ENCODE data around the gene RAB28. TPM values are rescaled to one million over a fixed set of nuclear protein-coding genes. Genes with fewer than 3 reads are reported as not detected.

Gene RAB28
- total and polyA plus RNA-seq, 2 experiments from 2014 or later = 15.3 to 23.9 TPM

GRCh38 chr4:13329963-13330362 is 154.2 kb downstream of the RAB28 start:
- Histone ChIP-seq H3K79me2 (replicated peaks; ENCODE audit: insufficient read depth) (no peaks in the 10 kb centered on the region), H3K9me2 (ENCODE audit: insufficient read depth) (peaks cover 16% of the 10 kb centered on the region), H3K4me2 (no peak overlapping the region), H3K4me1 (ENCODE audit: insufficient read depth) (no peaks in the 10 kb centered on the region), H2AFZ (no peak overlapping the region), H3K27ac (ENCODE audit: low read depth) (no peak overlapping the region), H3K4me3 (no peak overlapping the region), H3K27me3 (ENCODE audit: insufficient read depth) (no peaks in the 10 kb centered on the region), H3K36me3 (ENCODE audit: insufficient read depth) (no peaks in the 10 kb centered on the region), H3F3A (replicated peaks; ENCODE audit: low read depth) (no peaks in the 10 kb centered on the region), H4K20me1 (replicated peaks; ENCODE audit: insufficient read depth) (no peaks in the 10 kb centered on the region)
- H3K4me1 Mint-ChIP-seq = peaks cover 11% of the 10 kb centered on the region; the same call in 2 of the 3 replicates
- ATAC-seq (no peak), DNase-seq (ENCODE audit: low spot score) (no peak)
- no peaks in the 10 kb centered on the region for H3K36me3 Mint-ChIP-seq (ENCODE audit: low read depth)
- no peak overlapping the region for H3K27ac Mint-ChIP-seq
- TF ChIP-seq JUNB (IDR thresholded peaks at IDR 0.05; ENCODE audit: unreplicated experiment) (no peak), ETS1 (IDR thresholded peaks at IDR 0.05) (no peak), ZNF114 (CRISPR knock-in tag; IDR thresholded peaks at IDR 0.05) (no peak), POLR2AphosphoS5 (IDR thresholded peaks at IDR 0.05; ENCODE audit: low read depth) (no peak), EZH2 (IDR thresholded peaks at IDR 0.05; ENCODE audit: low read depth, unreplicated experiment) (no peak), ZNF331 (CRISPR knock-in tag; IDR thresholded peaks at IDR 0.05; ENCODE audit: low read depth) (no peak), REST (IDR thresholded peaks at IDR 0.05; ENCODE audit: unreplicated experiment) (no peak), STAT1 (IDR thresholded peaks at IDR 0.05; ENCODE audit: unreplicated experiment) (no peak), EZH2phosphoT487 (IDR thresholded peaks at IDR 0.05; ENCODE audit: unreplicated experiment) (no peak), CTCF (conservative IDR thresholded peaks at IDR 0.05; ENCODE audit: low read depth in 2 of 2) (no peak), NANOG (IDR thresholded peaks at IDR 0.05; ENCODE audit: borderline replicate concordance) (no peak), CREB1 (CRISPR knock-in tag; IDR thresholded peaks at IDR 0.05; ENCODE audit: low read depth) (no peak)
- TF ChIP-seq, protein P1, sequence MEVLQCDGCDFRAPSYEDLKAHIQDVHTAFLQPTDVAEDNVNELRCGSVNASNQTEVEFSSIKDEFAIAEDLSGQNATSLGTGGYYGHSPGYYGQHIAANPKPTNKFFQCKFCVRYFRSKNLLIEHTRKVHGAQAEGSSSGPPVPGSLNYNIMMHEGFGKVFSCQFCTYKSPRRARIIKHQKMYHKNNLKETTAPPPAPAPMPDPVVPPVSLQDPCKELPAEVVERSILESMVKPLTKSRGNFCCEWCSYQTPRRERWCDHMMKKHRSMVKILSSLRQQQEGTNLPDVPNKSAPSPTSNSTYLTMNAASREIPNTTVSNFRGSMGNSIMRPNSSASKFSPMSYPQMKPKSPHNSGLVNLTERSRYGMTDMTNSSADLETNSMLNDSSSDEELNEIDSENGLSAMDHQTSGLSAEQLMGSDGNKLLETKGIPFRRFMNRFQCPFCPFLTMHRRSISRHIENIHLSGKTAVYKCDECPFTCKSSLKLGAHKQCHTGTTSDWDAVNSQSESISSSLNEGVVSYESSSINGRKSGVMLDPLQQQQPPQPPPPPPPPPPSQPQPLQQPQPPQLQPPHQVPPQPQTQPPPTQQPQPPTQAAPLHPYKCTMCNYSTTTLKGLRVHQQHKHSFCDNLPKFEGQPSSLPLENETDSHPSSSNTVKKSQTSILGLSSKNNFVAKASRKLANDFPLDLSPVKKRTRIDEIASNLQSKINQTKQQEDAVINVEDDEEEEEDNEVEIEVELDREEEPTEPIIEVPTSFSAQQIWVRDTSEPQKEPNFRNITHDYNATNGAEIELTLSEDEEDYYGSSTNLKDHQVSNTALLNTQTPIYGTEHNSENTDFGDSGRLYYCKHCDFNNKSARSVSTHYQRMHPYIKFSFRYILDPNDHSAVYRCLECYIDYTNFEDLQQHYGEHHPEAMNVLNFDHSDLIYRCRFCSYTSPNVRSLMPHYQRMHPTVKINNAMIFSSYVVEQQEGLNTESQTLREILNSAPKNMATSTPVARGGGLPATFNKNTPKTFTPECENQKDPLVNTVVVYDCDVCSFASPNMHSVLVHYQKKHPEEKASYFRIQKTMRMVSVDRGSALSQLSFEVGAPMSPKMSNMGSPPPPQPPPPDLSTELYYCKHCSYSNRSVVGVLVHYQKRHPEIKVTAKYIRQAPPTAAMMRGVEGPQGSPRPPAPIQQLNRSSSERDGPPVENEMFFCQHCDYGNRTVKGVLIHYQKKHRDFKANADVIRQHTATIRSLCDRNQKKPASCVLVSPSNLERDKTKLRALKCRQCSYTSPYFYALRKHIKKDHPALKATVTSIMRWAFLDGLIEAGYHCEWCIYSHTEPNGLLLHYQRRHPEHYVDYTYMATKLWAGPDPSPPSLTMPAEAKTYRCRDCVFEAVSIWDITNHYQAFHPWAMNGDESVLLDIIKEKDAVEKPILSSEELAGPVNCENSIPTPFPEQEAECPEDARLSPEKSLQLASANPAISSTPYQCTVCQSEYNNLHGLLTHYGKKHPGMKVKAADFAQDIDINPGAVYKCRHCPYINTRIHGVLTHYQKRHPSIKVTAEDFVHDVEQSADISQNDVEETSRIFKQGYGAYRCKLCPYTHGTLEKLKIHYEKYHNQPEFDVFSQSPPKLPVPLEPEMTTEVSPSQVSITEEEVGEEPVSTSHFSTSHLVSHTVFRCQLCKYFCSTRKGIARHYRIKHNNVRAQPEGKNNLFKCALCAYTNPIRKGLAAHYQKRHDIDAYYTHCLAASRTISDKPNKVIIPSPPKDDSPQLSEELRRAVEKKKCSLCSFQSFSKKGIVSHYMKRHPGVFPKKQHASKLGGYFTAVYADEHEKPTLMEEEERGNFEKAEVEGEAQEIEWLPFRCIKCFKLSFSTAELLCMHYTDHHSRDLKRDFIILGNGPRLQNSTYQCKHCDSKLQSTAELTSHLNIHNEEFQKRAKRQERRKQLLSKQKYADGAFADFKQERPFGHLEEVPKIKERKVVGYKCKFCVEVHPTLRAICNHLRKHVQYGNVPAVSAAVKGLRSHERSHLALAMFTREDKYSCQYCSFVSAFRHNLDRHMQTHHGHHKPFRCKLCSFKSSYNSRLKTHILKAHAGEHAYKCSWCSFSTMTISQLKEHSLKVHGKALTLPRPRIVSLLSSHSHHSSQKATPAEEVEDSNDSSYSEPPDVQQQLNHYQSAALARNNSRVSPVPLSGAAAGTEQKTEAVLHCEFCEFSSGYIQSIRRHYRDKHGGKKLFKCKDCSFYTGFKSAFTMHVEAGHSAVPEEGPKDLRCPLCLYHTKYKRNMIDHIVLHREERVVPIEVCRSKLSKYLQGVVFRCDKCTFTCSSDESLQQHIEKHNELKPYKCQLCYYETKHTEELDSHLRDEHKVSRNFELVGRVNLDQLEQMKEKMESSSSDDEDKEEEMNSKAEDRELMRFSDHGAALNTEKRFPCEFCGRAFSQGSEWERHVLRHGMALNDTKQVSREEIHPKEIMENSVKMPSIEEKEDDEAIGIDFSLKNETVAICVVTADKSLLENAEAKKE (CRISPR knock-in tag; IDR thresholded peaks at IDR 0.05) = no peak
- H3K27me3 Mint-ChIP-seq (ENCODE audit: insufficient read depth, low read depth, poor library complexity) = peaks cover 2% of the 10 kb centered on the region
- no peaks in the 10 kb centered on the region for H3K9me3 Mint-ChIP-seq
- no peak overlapping the region for H3K4me3 Mint-ChIP-seq
